ENCODE measurements around the gene EHBP1L1. TPM values are rescaled to one million over a fixed set of nuclear protein-coding genes. Genes with fewer than 3 reads are reported as not detected.

EHBP1L1 gene
- total RNA-seq, 2 experiments from 2014 or later, result 59.7 to 71.6 TPM

DNA sequence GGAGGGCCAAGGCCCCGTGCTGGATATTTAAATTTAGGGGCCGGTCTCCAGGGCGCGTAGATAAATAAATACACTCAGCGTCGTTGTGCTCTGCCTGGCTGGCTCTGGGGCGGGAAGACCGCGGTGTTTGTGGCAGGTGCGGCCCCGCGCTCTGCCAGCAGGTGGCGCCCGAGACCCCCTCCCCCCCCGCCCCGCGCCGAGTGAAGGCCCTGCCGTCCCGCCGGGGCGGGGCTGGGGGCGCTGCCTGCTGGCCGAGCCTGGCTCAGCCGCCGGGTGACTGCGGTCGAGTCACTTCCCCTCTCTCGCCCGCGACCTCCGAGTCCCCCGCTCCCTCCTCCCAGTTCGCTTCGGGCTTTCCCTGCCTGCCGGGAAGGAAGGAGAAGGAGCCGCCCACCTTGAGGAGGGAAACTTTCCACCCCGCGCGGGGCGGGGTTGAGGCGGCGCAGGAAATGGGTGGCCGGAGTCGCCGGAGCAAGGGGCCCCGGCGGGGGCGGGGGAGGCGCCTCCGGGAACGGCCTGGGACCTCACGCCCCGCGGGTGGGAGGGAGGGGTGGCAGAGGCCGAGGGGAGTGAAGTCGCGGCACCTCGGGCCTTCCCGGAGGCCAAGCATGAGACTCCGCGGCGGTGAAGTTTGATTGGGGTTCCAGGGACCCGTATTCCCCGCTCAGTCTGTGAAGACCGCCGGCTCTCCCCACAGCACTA is 1.6 kb upstream of the EHBP1L1 start:
- H3K79me2 ChIP-seq (ENCODE audit: insufficient read depth, low read depth, low read length), result peaks cover 31% of the 10 kb centered on the region
- TF ChIP-seq CTCF (conservative IDR thresholded peaks at IDR 0.05; ENCODE audit: low read length) (peak; percentile 85), EZH2phosphoT487 (IDR thresholded peaks at IDR 0.05; ENCODE audit: borderline replicate concordance, low read depth, low read length) (no peak)
- H3K4me3 ChIP-seq (ENCODE audit: low read depth, low read length, poor library complexity, severe bottlenecking), result peak overlapping the region; percentile 94
- H3K4me2 ChIP-seq (ENCODE audit: low read length), result peak overlapping the region; percentile 98
- no peaks in the 10 kb centered on the region for H3K9me3 ChIP-seq (ENCODE audit: low read length)
- BruUV-seq (replicated peaks), result no TSS peak
- peak overlapping the region; percentile 84 for H3K27ac ChIP-seq (ENCODE audit: low read depth, low read length, poor library complexity, severe bottlenecking)
- no peak overlapping the region for H2AFZ ChIP-seq (ENCODE audit: low read length)
- POLR2A ChIA-PET, result interaction anchor here (1.1 kb wide), 1 partner anchor 39 kb away, joined by 4 read pairs; no protein-coding TSS in a partner anchor
- CTCF ChIA-PET (ENCODE audit: unreplicated experiment), result no interaction called here
- peaks cover 8% of the 10 kb centered on the region; the same call in 1 of the 2 replicates for H3K36me3 ChIP-seq (ENCODE audit: insufficient read depth, low read length)
- peaks cover 55% of the 10 kb centered on the region for H3K4me1 ChIP-seq (ENCODE audit: insufficient read depth, low read length, poor library complexity, severe bottlenecking)
- DNase-seq (ENCODE audit: low spot score), result peak; percentile 93
- no peaks in the 10 kb centered on the region for H3K9me2 ChIP-seq (ENCODE audit: insufficient read depth, low read length)
- intact Hi-C loops (cut with micrococcal nuclease; ENCODE audit: unreplicated experiment), result loop anchor here (1.0 to 10.0 kb wide), 5 partner anchors 14 to 719 kb away; partner anchors contain the start of genes PCNX3, RELA and SIPA1
- H4K20me1 ChIP-seq (ENCODE audit: insufficient read depth, low read length), result peaks cover 7% of the 10 kb centered on the region; the same call in 1 of the 2 replicates

GRCh38 chr11:65574811-65575567 is 864 bp upstream of the EHBP1L1 start:
- Histone ChIP-seq H3K4me3 (ENCODE audit: low read depth, low read length, poor library complexity, severe bottlenecking) (peak overlapping the region; percentile 94), H3K9me3 (ENCODE audit: low read length) (no peaks in the 10 kb centered on the region), H3K36me3 (ENCODE audit: insufficient read depth, low read length) (peaks cover 11% of the 10 kb centered on the region; the same call in 1 of the 2 replicates), H3K4me2 (ENCODE audit: low read length) (peak overlapping the region; percentile 85), H3K79me2 (ENCODE audit: insufficient read depth, low read depth, low read length) (peaks cover 29% of the 10 kb centered on the region), H2AFZ (ENCODE audit: low read length) (no peak overlapping the region), H3K9me2 (ENCODE audit: insufficient read depth, low read length) (no peaks in the 10 kb centered on the region), H3K27ac (ENCODE audit: low read depth, low read length, poor library complexity, severe bottlenecking) (peak overlapping the region; percentile 84), H4K20me1 (ENCODE audit: insufficient read depth, low read length) (peaks cover 7% of the 10 kb centered on the region; the same call in 1 of the 2 replicates), H3K4me1 (ENCODE audit: insufficient read depth, low read length, poor library complexity, severe bottlenecking) (peaks cover 55% of the 10 kb centered on the region)
- no peak for TF ChIP-seq EZH2phosphoT487 (IDR thresholded peaks at IDR 0.05; ENCODE audit: borderline replicate concordance, low read depth, low read length)
- no peak for TF ChIP-seq CTCF (conservative IDR thresholded peaks at IDR 0.05; ENCODE audit: low read length)
- ChIA-PET POLR2A (interaction anchor here (0.7 to 1.1 kb wide), 2 partner anchors 38 to 76 kb away, joined by 3 to 4 read pairs; partner anchors contain the start of gene MALAT1), CTCF (ENCODE audit: unreplicated experiment) (interaction anchor here (1.1 kb wide), 1 partner anchor 13 kb away, joined by 3 read pairs; no protein-coding TSS in a partner anchor)
- no TSS peak for BruUV-seq (replicated peaks)
- intact Hi-C loops (cut with micrococcal nuclease; ENCODE audit: unreplicated experiment), result loop anchor here (1.0 to 10.0 kb wide), 5 partner anchors 13 to 720 kb away; partner anchors contain the start of genes PCNX3, RELA and SIPA1
- DNase-seq (ENCODE audit: low spot score), result peak; percentile 57

All from OCI-LY7 (cell line).